ENCODE measurements around the gene BTBD1. TPM values are rescaled to one million over a fixed set of nuclear protein-coding genes. Genes with fewer than 3 reads are reported as not detected.

Gene BTBD1
- total RNA-seq, 1 experiment from 2014 or later, result 80.0 TPM

DNA sequence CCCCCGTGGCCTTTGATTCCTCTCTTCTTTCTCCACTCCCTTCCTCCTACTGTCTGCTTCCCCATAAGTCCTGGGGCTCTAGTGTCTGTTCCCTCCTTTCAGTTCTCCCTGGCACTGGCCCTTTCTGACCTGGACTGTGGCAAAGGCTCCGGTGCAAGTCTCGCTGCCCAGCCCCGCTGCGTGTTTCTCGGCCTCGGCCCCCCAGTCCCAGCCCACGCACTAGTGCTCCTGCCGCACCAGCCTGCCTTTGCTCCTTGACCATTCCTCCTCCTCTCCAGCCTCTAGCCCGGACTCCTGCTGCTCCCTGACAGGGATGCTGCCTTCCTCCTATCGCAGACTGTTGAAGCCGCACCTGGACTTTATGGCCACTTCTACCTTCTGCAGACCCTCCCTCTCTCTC is 42.5 kb upstream of the BTBD1 start:
- ATAC-seq, result no peak
- BruUV-seq (replicated peaks), result no TSS peak
- POLR2A ChIA-PET, result no interaction called here

DNA sequence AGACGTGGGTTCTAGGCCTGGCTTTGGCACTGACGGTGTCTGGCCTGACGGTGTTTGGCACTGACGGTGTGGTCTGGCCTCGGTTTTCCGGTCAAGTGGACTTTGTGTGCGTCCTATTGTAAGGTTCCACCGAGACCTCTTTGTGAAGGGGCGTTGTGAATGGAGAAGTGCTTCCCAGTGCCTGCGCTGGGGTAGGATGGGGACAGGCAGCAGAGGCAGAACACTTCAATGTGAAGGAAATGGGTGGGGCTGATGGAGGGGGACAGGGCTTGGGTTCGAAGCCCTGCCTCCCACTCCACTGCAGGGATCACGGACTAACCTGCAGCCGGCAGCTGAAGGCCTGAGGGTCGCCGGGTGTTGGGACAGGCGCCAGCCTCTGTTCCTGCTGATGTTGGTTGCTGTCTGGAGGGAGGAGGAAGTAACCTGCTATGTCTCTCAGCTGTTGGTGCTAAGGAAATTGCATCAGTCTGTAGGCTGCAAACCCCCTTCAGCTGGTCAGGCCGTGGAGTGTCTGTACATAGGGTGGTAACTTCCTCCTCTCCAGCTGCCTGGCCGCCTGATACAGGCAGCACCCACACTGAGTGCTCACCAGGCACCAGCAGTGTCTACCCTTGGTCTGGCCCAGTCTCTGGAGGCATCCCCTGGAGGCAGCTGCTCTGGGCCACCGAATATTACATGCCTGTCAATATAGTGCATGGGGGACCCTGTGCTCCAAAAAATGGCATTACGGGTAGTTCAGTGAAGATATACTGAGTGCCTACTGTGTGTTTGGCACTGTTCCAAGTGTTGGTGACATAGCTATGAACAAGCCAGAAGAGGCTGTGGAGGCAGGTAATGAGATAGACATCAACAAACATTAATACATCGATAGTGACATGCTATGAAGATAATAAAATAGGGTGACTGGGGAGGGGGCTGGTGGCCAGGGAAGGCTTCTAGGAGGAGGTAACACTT is 41.5 kb upstream of the BTBD1 start:
- H3K27me3 ChIP-seq (ENCODE audit: insufficient read depth, low read length), result no peaks in the 10 kb centered on the region; the same call in 1 of the 2 replicates
- no peaks in the 10 kb centered on the region for H3K79me2 ChIP-seq (ENCODE audit: insufficient read depth, low read length)
- no peaks in the 10 kb centered on the region for H3K36me3 ChIP-seq (ENCODE audit: control insufficient read depth in 1 of 2, insufficient read depth in 2 of 2, low read length in 2 of 2)
- no TSS peak for BruUV-seq (replicated peaks)
- no peak overlapping the region for H2AFZ ChIP-seq (ENCODE audit: low read depth, low read length, poor library complexity, severe bottlenecking)
- H3K9ac ChIP-seq (ENCODE audit: low read length), result no peak overlapping the region
- no peak overlapping the region for H3K4me2 ChIP-seq (ENCODE audit: low read length)
- ChIA-PET POLR2A (no interaction called here), CTCF (no interaction called here), RAD21 (ENCODE audit: low non-redundant PET in 1 of 2, low total read pairs in 2 of 2, uncharacterized antibody in 2 of 2, unreplicated experiment in 2 of 2) (no interaction called here)
- H3K4me1 ChIP-seq (ENCODE audit: control insufficient read depth in 1 of 2, insufficient read depth in 2 of 2, low read length in 2 of 2), result no peaks in the 10 kb centered on the region
- H4K20me1 ChIP-seq (ENCODE audit: insufficient read depth), result no peaks in the 10 kb centered on the region
- no peaks in the 10 kb centered on the region for H3K9me2 ChIP-seq (ENCODE audit: insufficient read depth)
- ATAC-seq (no peak), DNase-seq (ENCODE audit: low read depth, low spot score) (no peak)
- no peak overlapping the region for H3K27ac ChIP-seq (ENCODE audit: low read depth, low read length)
- no peak overlapping the region for H3K4me3 ChIP-seq (replicated peaks in 1 of 2; ENCODE audit: low read depth in 1 of 2, low read length in 2 of 2)
- intact Hi-C loops (cut with micrococcal nuclease), result no loop called here
- H3K9me3 ChIP-seq (ENCODE audit: control insufficient read depth in 1 of 2, insufficient read depth in 1 of 2, low read depth in 1 of 2, low read length in 2 of 2), result no peaks in the 10 kb centered on the region
- TF ChIP-seq, protein P1, sequence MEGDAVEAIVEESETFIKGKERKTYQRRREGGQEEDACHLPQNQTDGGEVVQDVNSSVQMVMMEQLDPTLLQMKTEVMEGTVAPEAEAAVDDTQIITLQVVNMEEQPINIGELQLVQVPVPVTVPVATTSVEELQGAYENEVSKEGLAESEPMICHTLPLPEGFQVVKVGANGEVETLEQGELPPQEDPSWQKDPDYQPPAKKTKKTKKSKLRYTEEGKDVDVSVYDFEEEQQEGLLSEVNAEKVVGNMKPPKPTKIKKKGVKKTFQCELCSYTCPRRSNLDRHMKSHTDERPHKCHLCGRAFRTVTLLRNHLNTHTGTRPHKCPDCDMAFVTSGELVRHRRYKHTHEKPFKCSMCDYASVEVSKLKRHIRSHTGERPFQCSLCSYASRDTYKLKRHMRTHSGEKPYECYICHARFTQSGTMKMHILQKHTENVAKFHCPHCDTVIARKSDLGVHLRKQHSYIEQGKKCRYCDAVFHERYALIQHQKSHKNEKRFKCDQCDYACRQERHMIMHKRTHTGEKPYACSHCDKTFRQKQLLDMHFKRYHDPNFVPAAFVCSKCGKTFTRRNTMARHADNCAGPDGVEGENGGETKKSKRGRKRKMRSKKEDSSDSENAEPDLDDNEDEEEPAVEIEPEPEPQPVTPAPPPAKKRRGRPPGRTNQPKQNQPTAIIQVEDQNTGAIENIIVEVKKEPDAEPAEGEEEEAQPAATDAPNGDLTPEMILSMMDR (IDR thresholded peaks at IDR 0.05 in 2 of 3, conservative IDR thresholded peaks at IDR 0.05 in 1 of 3; ENCODE audit: borderline replicate concordance in 1 of 3, insufficient read depth in 1 of 3, low read depth in 2 of 3, low read length in 2 of 3), result no peak
- no peak for TF ChIP-seq POLR2A (IDR thresholded peaks at IDR 0.05; ENCODE audit: borderline replicate concordance, extremely low read depth, insufficient read depth, insufficient read length)
- TF ChIP-seq YY1 (IDR thresholded peaks at IDR 0.05; ENCODE audit: extremely low read depth, insufficient replicate concordance, low read depth, low read length), result no peak
- no peak for TF ChIP-seq JUND (IDR thresholded peaks at IDR 0.05)
- no peak for TF ChIP-seq FOSL1 (IDR thresholded peaks at IDR 0.05; ENCODE audit: low read depth)
- TF ChIP-seq SIN3A (IDR thresholded peaks at IDR 0.05; ENCODE audit: low read depth), result no peak
- TF ChIP-seq, protein P2, sequence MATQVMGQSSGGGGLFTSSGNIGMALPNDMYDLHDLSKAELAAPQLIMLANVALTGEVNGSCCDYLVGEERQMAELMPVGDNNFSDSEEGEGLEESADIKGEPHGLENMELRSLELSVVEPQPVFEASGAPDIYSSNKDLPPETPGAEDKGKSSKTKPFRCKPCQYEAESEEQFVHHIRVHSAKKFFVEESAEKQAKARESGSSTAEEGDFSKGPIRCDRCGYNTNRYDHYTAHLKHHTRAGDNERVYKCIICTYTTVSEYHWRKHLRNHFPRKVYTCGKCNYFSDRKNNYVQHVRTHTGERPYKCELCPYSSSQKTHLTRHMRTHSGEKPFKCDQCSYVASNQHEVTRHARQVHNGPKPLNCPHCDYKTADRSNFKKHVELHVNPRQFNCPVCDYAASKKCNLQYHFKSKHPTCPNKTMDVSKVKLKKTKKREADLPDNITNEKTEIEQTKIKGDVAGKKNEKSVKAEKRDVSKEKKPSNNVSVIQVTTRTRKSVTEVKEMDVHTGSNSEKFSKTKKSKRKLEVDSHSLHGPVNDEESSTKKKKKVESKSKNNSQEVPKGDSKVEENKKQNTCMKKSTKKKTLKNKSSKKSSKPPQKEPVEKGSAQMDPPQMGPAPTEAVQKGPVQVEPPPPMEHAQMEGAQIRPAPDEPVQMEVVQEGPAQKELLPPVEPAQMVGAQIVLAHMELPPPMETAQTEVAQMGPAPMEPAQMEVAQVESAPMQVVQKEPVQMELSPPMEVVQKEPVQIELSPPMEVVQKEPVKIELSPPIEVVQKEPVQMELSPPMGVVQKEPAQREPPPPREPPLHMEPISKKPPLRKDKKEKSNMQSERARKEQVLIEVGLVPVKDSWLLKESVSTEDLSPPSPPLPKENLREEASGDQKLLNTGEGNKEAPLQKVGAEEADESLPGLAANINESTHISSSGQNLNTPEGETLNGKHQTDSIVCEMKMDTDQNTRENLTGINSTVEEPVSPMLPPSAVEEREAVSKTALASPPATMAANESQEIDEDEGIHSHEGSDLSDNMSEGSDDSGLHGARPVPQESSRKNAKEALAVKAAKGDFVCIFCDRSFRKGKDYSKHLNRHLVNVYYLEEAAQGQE (IDR thresholded peaks at IDR 0.05; ENCODE audit: low read depth), result no peak

More for the DNA sequence above, 42.5 kb upstream of the BTBD1 start:
- intact Hi-C loops (cut with micrococcal nuclease), result no loop called here
- Histone ChIP-seq H3K4me1 (ENCODE audit: control insufficient read depth in 1 of 2, insufficient read depth in 2 of 2, low read length in 2 of 2) (no peaks in the 10 kb centered on the region), H3K9me3 (ENCODE audit: control insufficient read depth in 1 of 2, insufficient read depth in 1 of 2, low read depth in 1 of 2, low read length in 2 of 2) (no peaks in the 10 kb centered on the region), H3K27ac (ENCODE audit: low read depth, low read length) (no peak overlapping the region), H3K36me3 (ENCODE audit: control insufficient read depth in 1 of 2, insufficient read depth in 2 of 2, low read length in 2 of 2) (no peaks in the 10 kb centered on the region), H3K4me3 (replicated peaks in 1 of 2; ENCODE audit: low read depth in 1 of 2, low read length in 2 of 2) (no peak overlapping the region), H3K4me2 (ENCODE audit: low read length) (no peak overlapping the region), H3K79me2 (ENCODE audit: insufficient read depth, low read length) (no peaks in the 10 kb centered on the region), H3K9me2 (ENCODE audit: insufficient read depth) (no peaks in the 10 kb centered on the region), H3K27me3 (ENCODE audit: insufficient read depth, low read length) (no peaks in the 10 kb centered on the region; the same call in 1 of the 2 replicates), H3K9ac (ENCODE audit: low read length) (no peak overlapping the region), H2AFZ (ENCODE audit: low read depth, low read length, poor library complexity, severe bottlenecking) (no peak overlapping the region), H4K20me1 (ENCODE audit: insufficient read depth) (no peaks in the 10 kb centered on the region)
- RAD21 ChIA-PET (ENCODE audit: low non-redundant PET in 1 of 2, low total read pairs in 2 of 2, uncharacterized antibody in 2 of 2, unreplicated experiment in 2 of 2), result no interaction called here
- TF ChIP-seq SRF (IDR thresholded peaks at IDR 0.05; ENCODE audit: low read depth) (no peak), EZH2 (IDR thresholded peaks at IDR 0.05) (no peak)
- TF ChIP-seq, protein P3, sequence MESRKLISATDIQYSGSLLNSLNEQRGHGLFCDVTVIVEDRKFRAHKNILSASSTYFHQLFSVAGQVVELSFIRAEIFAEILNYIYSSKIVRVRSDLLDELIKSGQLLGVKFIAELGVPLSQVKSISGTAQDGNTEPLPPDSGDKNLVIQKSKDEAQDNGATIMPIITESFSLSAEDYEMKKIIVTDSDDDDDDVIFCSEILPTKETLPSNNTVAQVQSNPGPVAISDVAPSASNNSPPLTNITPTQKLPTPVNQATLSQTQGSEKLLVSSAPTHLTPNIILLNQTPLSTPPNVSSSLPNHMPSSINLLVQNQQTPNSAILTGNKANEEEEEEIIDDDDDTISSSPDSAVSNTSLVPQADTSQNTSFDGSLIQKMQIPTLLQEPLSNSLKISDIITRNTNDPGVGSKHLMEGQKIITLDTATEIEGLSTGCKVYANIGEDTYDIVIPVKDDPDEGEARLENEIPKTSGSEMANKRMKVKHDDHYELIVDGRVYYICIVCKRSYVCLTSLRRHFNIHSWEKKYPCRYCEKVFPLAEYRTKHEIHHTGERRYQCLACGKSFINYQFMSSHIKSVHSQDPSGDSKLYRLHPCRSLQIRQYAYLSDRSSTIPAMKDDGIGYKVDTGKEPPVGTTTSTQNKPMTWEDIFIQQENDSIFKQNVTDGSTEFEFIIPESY (IDR thresholded peaks at IDR 0.05; ENCODE audit: extremely low read depth, insufficient replicate concordance, low read length), result no peak
- CTCF ChIA-PET, result no interaction called here
- no peak for DNase-seq (ENCODE audit: low read depth, low spot score)

All from HCT116 (cell line).